Neural progenitor cell (in vitro differentiated cells): ENCODE results near the gene KCNK10.

Source experiments
- CTCF ChIP-seq: fragments of 200-600 bp; sonication (generic); IDR thresholded peaks from 2 replicates; pipeline ENCODE4 v1.5.1; 2017; ENCODE audit warnings: antibody characterized with exemption, mild to moderate bottlenecking
- EZH2 ChIP-seq: fragments of 200-600 bp; sonication (generic); IDR thresholded peaks from 2 replicates; pipeline ENCODE4 v1.6.1; 2017; ENCODE audit warnings: antibody characterized with exemption, mild to moderate bottlenecking, moderate library complexity
- EZH2phosphoT487 ChIP-seq: fragments of 200-600 bp; sonication (generic); IDR thresholded peaks from 2 replicates; pipeline ENCODE4 v1.6.1; 2017; ENCODE audit warnings: antibody characterized with exemption

- TF ChIP-seq CTCF (no peak), EZH2phosphoT487 (no peak), EZH2 (no peak)
These were observed 126.8 kb downstream of the KCNK10 start for GRCh38 chr14:88196116-88196890.
